Fibroblast of mammary gland (primary cell): ENCODE results near the gene SLC34A1.

Source experiments
- DNase-seq: peaks from one replicate; pipeline ENCODE4 v3.0.0-alpha.2; 2010; ENCODE audit warnings: low read depth
- H3K4me3 ChIP-seq: 2 replicates; pipeline ENCODE4 v1.5.1; 2011; ENCODE audit warnings: low read depth, mild to moderate bottlenecking, low read length, moderate library complexity; ENCODE audit not compliant: control insufficient read depth
- CTCF ChIP-seq: conservative IDR thresholded peaks from 2 replicates; pipeline ENCODE4 v1.5.1; 2011; ENCODE audit warnings: low read depth, low read length, inconsistent platforms; ENCODE audit not compliant: control insufficient read depth, insufficient read depth

The SLC34A1 gene

GRCh38 chr5:177437623-177438022 is 53.4 kb downstream of the SLC34A1 start:
- no peak for DNase-seq
- H3K4me3 ChIP-seq = no peak overlapping the region
- TF ChIP-seq CTCF = no peak

- no peak for TF ChIP-seq CTCF
- H3K4me3 ChIP-seq = no peak overlapping the region
- DNase-seq = no peak
Measured at GRCh38 chr5:177438468-177438867, 54.2 kb downstream of the SLC34A1 start.

- H3K4me3 ChIP-seq = no peak overlapping the region
- no peak for TF ChIP-seq CTCF
- no peak for DNase-seq
Measured at GRCh38 chr5:177439518-177440053, 55.4 kb downstream of the SLC34A1 start.

GRCh38 chr5:177440211-177440989 is 56.2 kb downstream of the SLC34A1 start:
- DNase-seq = no peak
- H3K4me3 ChIP-seq = no peak overlapping the region
- TF ChIP-seq CTCF = no peak

- no peak for TF ChIP-seq CTCF
- no peak overlapping the region for H3K4me3 ChIP-seq
Measured at GRCh38 chr5:177440990-177441780, 57.0 kb downstream of the SLC34A1 start.

GRCh38 chr5:177442066-177442826 is 58.0 kb downstream of the SLC34A1 start:
- H3K4me3 ChIP-seq = no peak overlapping the region
- no peak for TF ChIP-seq CTCF
- DNase-seq = no peak

More at GRCh38 chr5:177440990-177441780, 57.0 kb downstream of the SLC34A1 start:
- no peak for DNase-seq
